HG03135 (cell line): ENCODE results near the gene SYNE2.
"Not testable (repeated sequence)": the region's sequence is repeated elsewhere in the genome, so short reads cannot be mapped to it uniquely, and the experiment has no call there.

Source experiments
- ATAC-seq: cut with Tn5 transposase; IDR thresholded peaks from one replicate; pipeline ENCODE4 v1.9.1; 2021; ENCODE audit warnings: mild to moderate bottlenecking, moderate library complexity; ENCODE audit not compliant: unreplicated experiment

The SYNE2 gene

GRCh38 chr14:64187331-64187730 is 334.5 kb downstream of the SYNE2 start:
- no peak for ATAC-seq

- no peak for ATAC-seq
Observed at GRCh38 chr14:64190974-64191502, 338.2 kb downstream of the SYNE2 start.

GRCh38 chr14:64191756-64192155 is 339.0 kb downstream of the SYNE2 start:
- ATAC-seq, result no peak

- no peak for ATAC-seq
Observed at GRCh38 chr14:64193821-64194220, 341.0 kb downstream of the SYNE2 start.

GRCh38 chr14:64194404-64194803 is 341.6 kb downstream of the SYNE2 start:
- ATAC-seq, result no peak

GRCh38 chr14:64195199-64195598 is 342.4 kb downstream of the SYNE2 start:
- ATAC-seq, result no peak

- no peak for ATAC-seq
Observed at GRCh38 chr14:64196056-64196455, 343.3 kb downstream of the SYNE2 start.

GRCh38 chr14:64196814-64197411 is 344.1 kb downstream of the SYNE2 start:
- ATAC-seq, result peak; percentile 58

GRCh38 chr14:64197996-64198395 is 345.2 kb downstream of the SYNE2 start:
- no peak for ATAC-seq

- ATAC-seq, result no peak
Observed at GRCh38 chr14:64198486-64198885, 345.7 kb downstream of the SYNE2 start.

- ATAC-seq, result no peak
Observed at GRCh38 chr14:64200170-64200569, 347.4 kb downstream of the SYNE2 start.

GRCh38 chr14:64201296-64201695 is 348.5 kb downstream of the SYNE2 start:
- no peak for ATAC-seq

GRCh38 chr14:64201921-64202545 is 349.2 kb downstream of the SYNE2 start:
- no peak for ATAC-seq

GRCh38 chr14:64202716-64203115 is 349.9 kb downstream of the SYNE2 start:
- no peak for ATAC-seq

- ATAC-seq, result no peak
Observed at GRCh38 chr14:64203366-64204006, 350.7 kb downstream of the SYNE2 start.

- ATAC-seq, result no peak
Observed at GRCh38 chr14:64208261-64208660, 355.5 kb downstream of the SYNE2 start.

GRCh38 chr14:64208981-64209380 is 356.2 kb downstream of the SYNE2 start:
- ATAC-seq, result no peak

GRCh38 chr14:64209444-64210131 is 356.8 kb downstream of the SYNE2 start:
- ATAC-seq, result no peak

GRCh38 chr14:64210216-64210615 is 357.4 kb downstream of the SYNE2 start:
- ATAC-seq, result no peak

- ATAC-seq, result not testable (repeated sequence)
Observed at GRCh38 chr14:64210912-64211311, 358.1 kb downstream of the SYNE2 start.

GRCh38 chr14:64212666-64213065 is 359.9 kb downstream of the SYNE2 start:
- ATAC-seq, result no peak

GRCh38 chr14:64213086-64213485 is 360.3 kb downstream of the SYNE2 start:
- ATAC-seq, result no peak
